Ascending aorta (tissue), 2 donors: ENCODE data around the gene NACC2. TPM values are rescaled to one million over a fixed set of nuclear protein-coding genes. Genes with fewer than 3 reads are reported as not detected.
"Not testable (repeated sequence)": the region's sequence is repeated elsewhere in the genome, so short reads cannot be mapped to it uniquely, and the experiment has no call there.

Source experiments
- DNase-seq, 2 donors: peaks; one replicate each; pipeline ENCODE4 v3.0.0-alpha.2; 2019; ENCODE audit warnings: low spot score in 2 of 2
- H3K27ac ChIP-seq, 2 donors: fragments of 200-600 bp; sonication (generic); one replicate each; pipeline ENCODE4 v1.5.1; 2016 to 2017; ENCODE audit warnings: mild to moderate bottlenecking in 1 of 2
- H3K27me3 ChIP-seq: fragments of 200-600 bp; sonication (generic); one replicate; pipeline ENCODE4 v1.5.1; 2017
- H3K36me3 ChIP-seq, 2 donors: fragments of 200-600 bp; sonication (generic); one replicate each; pipeline ENCODE4 v1.5.1; 2016
- H3K4me1 ChIP-seq, 2 donors: fragments of 200-600 bp; sonication (generic); one replicate each; pipeline ENCODE4 v1.5.1; 2016 to 2017; ENCODE audit warnings: mild to moderate bottlenecking in 1 of 2
- H3K4me3 ChIP-seq, 2 donors: fragments of 200-600 bp; sonication (generic); one replicate each; pipeline ENCODE4 v1.5.1; 2016 to 2017; ENCODE audit warnings: mild to moderate bottlenecking in 1 of 2
- H3K9me3 ChIP-seq, 2 donors: fragments of 200-600 bp; sonication (generic); one replicate each; pipeline ENCODE4 v1.5.1; 2016
- CTCF ChIP-seq, 3 experiments: fragments of 200-600 bp in 2 of 3; fragments of 450-650 bp in 1 of 3; sonication (generic) in 2 of 3; IDR thresholded peaks; one replicate each; pipeline ENCODE4 v1.5.1; 2016 to 2019; ENCODE audit warnings: antibody characterized with exemption in 3 of 3, mild to moderate bottlenecking in 1 of 3, moderate library complexity in 1 of 3
- intact Hi-C: fragments of 100-400 bp; cut with DNase I; formaldehyde crosslinking; loops from one replicate; pipeline ENCODE4 v1.15.1; 2023
- total RNA-seq: library from RNA; depleted of rRNA; stranded (reverse); fragments of >200 nt; gene quantifications from one replicate; pipeline ENCODE4 v1.1.0, GENCODE V29; 2016

Gene NACC2
- total RNA-seq, 1 donor from 2014 or later = 72.2 TPM

GRCh38 chr9:136029556-136029955 lies 65.5 kb downstream of the NACC2 start:
- Histone ChIP-seq H3K27me3 (no peaks in the 10 kb centered on the region), H3K4me1 (peaks cover 4 to 5% of the 10 kb centered on the region in 2 donors), H3K27ac (no peak overlapping the region), H3K36me3 (peaks cover 6% of the 10 kb centered on the region in 2 donors), H3K9me3 (no peaks in the 10 kb centered on the region), H3K4me3 (no peak overlapping the region)
- no peak for TF ChIP-seq CTCF (IDR thresholded peaks at IDR 0.05)
- no peak for DNase-seq
- intact Hi-C loops = no loop called here

- peaks cover 6% of the 10 kb centered on the region in 2 donors for H3K36me3 ChIP-seq
- H3K4me3 ChIP-seq = no peak overlapping the region
- peaks cover 4 to 7% of the 10 kb centered on the region in 2 donors for H3K4me1 ChIP-seq
- H3K27me3 ChIP-seq = no peaks in the 10 kb centered on the region
- intact Hi-C loops = no loop called here
- DNase-seq = peak in 1 of 2 donors; percentile 47
- no peak for TF ChIP-seq CTCF (IDR thresholded peaks at IDR 0.05)
- no peak overlapping the region for H3K27ac ChIP-seq
- no peaks in the 10 kb centered on the region for H3K9me3 ChIP-seq
Observed at GRCh38 chr9:136028760-136029470, 66.2 kb downstream of the NACC2 start.

- H3K27me3 ChIP-seq, DNase-seq, H3K36me3 ChIP-seq, intact Hi-C loops, H3K27ac ChIP-seq, H3K9me3 ChIP-seq, H3K4me3 ChIP-seq: not testable (repeated sequence)
- H3K4me1 ChIP-seq = peaks cover 4 to 10% of the 10 kb centered on the region in 2 donors
Observed at GRCh38 chr9:136026943-136027289, 68.2 kb downstream of the NACC2 start.

- TF ChIP-seq CTCF (IDR thresholded peaks at IDR 0.05) = no peak
- Histone ChIP-seq H3K9me3 (no peaks in the 10 kb centered on the region), H3K36me3 (peaks cover 6% of the 10 kb centered on the region in 2 donors), H3K4me3 (no peak overlapping the region), H3K4me1 (peaks cover 4 to 10% of the 10 kb centered on the region in 2 donors), H3K27me3 (no peaks in the 10 kb centered on the region), H3K27ac (no peak overlapping the region)
- intact Hi-C loops = no loop called here
- no peak for DNase-seq
Observed at GRCh38 chr9:136026266-136026942, 68.7 kb downstream of the NACC2 start.

GRCh38 chr9:136025481-136025880 lies 69.6 kb downstream of the NACC2 start:
- Histone ChIP-seq H3K9me3 (no peaks in the 10 kb centered on the region), H3K27me3 (no peaks in the 10 kb centered on the region), H3K4me3 (no peak overlapping the region), H3K4me1 (peaks cover 4 to 10% of the 10 kb centered on the region in 2 donors), H3K27ac (no peak overlapping the region), H3K36me3 (peaks cover 6% of the 10 kb centered on the region in 2 donors)
- intact Hi-C loops = no loop called here
- no peak for DNase-seq
- no peak for TF ChIP-seq CTCF (IDR thresholded peaks at IDR 0.05)

- Histone ChIP-seq H3K27me3 (no peaks in the 10 kb centered on the region), H3K9me3 (no peaks in the 10 kb centered on the region), H3K36me3 (peaks cover 6% of the 10 kb centered on the region in 2 donors), H3K4me1 (peaks cover 4 to 10% of the 10 kb centered on the region in 2 donors), H3K4me3 (no peak overlapping the region), H3K27ac (no peak overlapping the region)
- intact Hi-C loops = no loop called here
- peak in 1 of 2 donors; percentile 22 for DNase-seq
- TF ChIP-seq CTCF (IDR thresholded peaks at IDR 0.05) = no peak
Observed at GRCh38 chr9:136024696-136025316, 70.3 kb downstream of the NACC2 start.
